Measurements from ENCODE around the gene GPC3. TPM values are rescaled to one million over a fixed set of nuclear protein-coding genes. Genes with fewer than 3 reads are reported as not detected.

GPC3 gene
- total RNA-seq, 1 experiment from 2014 or later = not detected

GRCh38 chrX:133588827-133589226, 396.6 kb downstream of the GPC3 start:
- CTCF ChIA-PET = no interaction called here
- Histone ChIP-seq H3K27me3 (ENCODE audit: insufficient read depth, low read depth) (no peaks in the 10 kb centered on the region), H3K4me1 (replicated peaks; ENCODE audit: insufficient read depth) (peaks cover 9% of the 10 kb centered on the region; the same call in 1 of the 2 replicates), H3K4me2 (no peak overlapping the region), H3K9me2 (ENCODE audit: insufficient read depth) (no peaks in the 10 kb centered on the region), H3K27ac (no peak overlapping the region), H4K20me1 (ENCODE audit: insufficient read depth) (no peaks in the 10 kb centered on the region), H2AFZ (no peak overlapping the region), H3K9me3 (ENCODE audit: insufficient read depth, low read depth) (no peaks in the 10 kb centered on the region), H3K4me3 (no peak overlapping the region), H3F3A (ENCODE audit: insufficient read depth, low read depth) (no peaks in the 10 kb centered on the region), H3K36me3 (ENCODE audit: low read depth) (no peaks in the 10 kb centered on the region), H3K79me2 (ENCODE audit: low read depth) (no peaks in the 10 kb centered on the region)
- no TSS peak for BruUV-seq (replicated peaks)
- intact Hi-C loops (cut with micrococcal nuclease; ENCODE audit: unreplicated experiment) = loop anchor here (5.0 kb wide), 1 partner anchor 83 kb away; no protein-coding TSS in a partner anchor
- TF ChIP-seq, protein P1, sequence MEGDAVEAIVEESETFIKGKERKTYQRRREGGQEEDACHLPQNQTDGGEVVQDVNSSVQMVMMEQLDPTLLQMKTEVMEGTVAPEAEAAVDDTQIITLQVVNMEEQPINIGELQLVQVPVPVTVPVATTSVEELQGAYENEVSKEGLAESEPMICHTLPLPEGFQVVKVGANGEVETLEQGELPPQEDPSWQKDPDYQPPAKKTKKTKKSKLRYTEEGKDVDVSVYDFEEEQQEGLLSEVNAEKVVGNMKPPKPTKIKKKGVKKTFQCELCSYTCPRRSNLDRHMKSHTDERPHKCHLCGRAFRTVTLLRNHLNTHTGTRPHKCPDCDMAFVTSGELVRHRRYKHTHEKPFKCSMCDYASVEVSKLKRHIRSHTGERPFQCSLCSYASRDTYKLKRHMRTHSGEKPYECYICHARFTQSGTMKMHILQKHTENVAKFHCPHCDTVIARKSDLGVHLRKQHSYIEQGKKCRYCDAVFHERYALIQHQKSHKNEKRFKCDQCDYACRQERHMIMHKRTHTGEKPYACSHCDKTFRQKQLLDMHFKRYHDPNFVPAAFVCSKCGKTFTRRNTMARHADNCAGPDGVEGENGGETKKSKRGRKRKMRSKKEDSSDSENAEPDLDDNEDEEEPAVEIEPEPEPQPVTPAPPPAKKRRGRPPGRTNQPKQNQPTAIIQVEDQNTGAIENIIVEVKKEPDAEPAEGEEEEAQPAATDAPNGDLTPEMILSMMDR (conservative IDR thresholded peaks at IDR 0.05) = no peak
- POLR2A ChIA-PET (ENCODE audit: unreplicated experiment) = no interaction called here
- no peak for DNase-seq

DNA sequence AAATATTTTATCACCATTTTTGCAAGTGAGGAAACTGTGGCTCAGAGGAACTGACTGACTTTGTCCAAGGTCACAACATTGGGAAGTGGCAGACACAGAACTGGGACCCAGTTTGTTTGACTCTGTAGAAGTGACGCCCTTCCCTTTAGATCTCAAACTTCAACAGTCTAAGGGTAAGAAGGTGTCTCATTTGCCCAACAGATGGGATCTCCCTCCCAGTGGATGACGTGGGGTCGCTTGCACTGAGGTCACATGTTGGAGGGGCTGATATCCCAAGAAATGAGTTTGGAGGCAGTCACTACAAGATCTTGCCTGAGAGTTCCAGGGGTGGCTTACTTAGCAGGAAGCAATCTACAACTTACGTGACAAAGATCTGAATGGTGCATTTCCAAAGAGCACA, 397.6 kb downstream of the GPC3 start:
- ChIA-PET POLR2A (ENCODE audit: unreplicated experiment) (no interaction called here), CTCF (no interaction called here)
- intact Hi-C loops (cut with micrococcal nuclease; ENCODE audit: unreplicated experiment) = loop anchor here (2.0 to 5.0 kb wide), 2 partner anchors 43 to 84 kb away; no protein-coding TSS in a partner anchor
- no peak for TF ChIP-seq EZH2 (IDR thresholded peaks at IDR 0.05; ENCODE audit: low read depth)
- TF ChIP-seq, protein P1 (conservative IDR thresholded peaks at IDR 0.05) = no peak
- no peak overlapping the region for H2AFZ ChIP-seq
- no peak overlapping the region for H3K4me2 ChIP-seq
- H3K9me3 ChIP-seq (ENCODE audit: insufficient read depth, low read depth) = no peaks in the 10 kb centered on the region
- H4K20me1 ChIP-seq (ENCODE audit: insufficient read depth) = no peaks in the 10 kb centered on the region
- no peak overlapping the region for H3K27ac ChIP-seq
- no peaks in the 10 kb centered on the region for H3K27me3 ChIP-seq (ENCODE audit: insufficient read depth, low read depth)
- H3K4me1 ChIP-seq (replicated peaks; ENCODE audit: insufficient read depth) = peaks cover 9% of the 10 kb centered on the region; the same call in 1 of the 2 replicates
- no peak for DNase-seq
- BruUV-seq (replicated peaks) = no TSS peak
- H3K4me3 ChIP-seq = no peak overlapping the region
- no peaks in the 10 kb centered on the region for H3F3A ChIP-seq (ENCODE audit: insufficient read depth, low read depth)
- no peaks in the 10 kb centered on the region for H3K9me2 ChIP-seq (ENCODE audit: insufficient read depth)
- H3K36me3 ChIP-seq (ENCODE audit: low read depth) = no peaks in the 10 kb centered on the region
- H3K79me2 ChIP-seq (ENCODE audit: low read depth) = no peaks in the 10 kb centered on the region

GRCh38 chrX:133587071-133587470, 398.3 kb downstream of the GPC3 start:
- Histone ChIP-seq H3K9me3 (ENCODE audit: insufficient read depth, low read depth) (no peaks in the 10 kb centered on the region), H4K20me1 (ENCODE audit: insufficient read depth) (no peaks in the 10 kb centered on the region), H3F3A (ENCODE audit: insufficient read depth, low read depth) (no peaks in the 10 kb centered on the region), H3K4me3 (no peak overlapping the region), H3K4me2 (no peak overlapping the region), H3K4me1 (replicated peaks; ENCODE audit: insufficient read depth) (peaks cover 9% of the 10 kb centered on the region; the same call in 1 of the 2 replicates), H3K79me2 (ENCODE audit: low read depth) (no peaks in the 10 kb centered on the region), H3K27me3 (ENCODE audit: insufficient read depth, low read depth) (no peaks in the 10 kb centered on the region), H3K36me3 (ENCODE audit: low read depth) (no peaks in the 10 kb centered on the region), H3K27ac (no peak overlapping the region), H2AFZ (no peak overlapping the region), H3K9me2 (ENCODE audit: insufficient read depth) (no peaks in the 10 kb centered on the region)
- intact Hi-C loops (cut with micrococcal nuclease; ENCODE audit: unreplicated experiment) = loop anchor here (2.0 to 5.0 kb wide), 2 partner anchors 42 to 85 kb away; no protein-coding TSS in a partner anchor
- ChIA-PET POLR2A (ENCODE audit: unreplicated experiment) (interaction anchor here (0.5 kb wide), 1 partner anchor 34 kb away, joined by 5 read pairs; no protein-coding TSS in a partner anchor), CTCF (no interaction called here)
- DNase-seq = no peak
- no TSS peak for BruUV-seq (replicated peaks)
- TF ChIP-seq, protein P1 (conservative IDR thresholded peaks at IDR 0.05) = no peak
- no peak for TF ChIP-seq EZH2 (IDR thresholded peaks at IDR 0.05; ENCODE audit: low read depth)
